OCI-LY1 (cell line): ENCODE results near the gene KRTAP10-5.

ENCODE experiments used
- H2AFZ ChIP-seq: fragments of 200-600 bp; sonication (generic), shearing (Covaris generic); 2 replicates; pipeline ENCODE4 v1.6.0; 2014; ENCODE audit warnings: antibody characterized with exemption, mild to moderate bottlenecking, low read length
- H3F3A ChIP-seq: fragments of 200-600 bp; sonication (generic), shearing (Covaris generic); 2 replicates; pipeline ENCODE4 v1.6.0; 2014; ENCODE audit warnings: mild to moderate bottlenecking, antibody characterized with exemption, low read length, moderate library complexity; ENCODE audit not compliant: insufficient read depth
- H3K27ac ChIP-seq: fragments of 200-600 bp; sonication (generic); 2 replicates; pipeline ENCODE4 v1.5.1; 2014; ENCODE audit warnings: low read length, mixed run types, mild to moderate bottlenecking, low read depth; ENCODE audit not compliant: poor library complexity, severe bottlenecking
- H3K27me3 ChIP-seq: fragments of 200-600 bp; sonication (generic); 2 replicates; pipeline ENCODE4 v1.6.0; 2014; ENCODE audit warnings: antibody characterized with exemption, mild to moderate bottlenecking, low read length, moderate library complexity; ENCODE audit not compliant: insufficient read depth
- H3K36me3 ChIP-seq: fragments of 200-600 bp; sonication (generic); 2 replicates; pipeline ENCODE4 v1.6.1; 2014; ENCODE audit warnings: mild to moderate bottlenecking, antibody characterized with exemption, low read length, moderate library complexity, mixed read lengths; ENCODE audit not compliant: insufficient read depth
- H3K4me1 ChIP-seq: fragments of 200-600 bp; sonication (generic); 2 replicates; pipeline ENCODE4 v1.5.1; 2014; ENCODE audit warnings: mild to moderate bottlenecking, low read length, moderate library complexity; ENCODE audit not compliant: insufficient read depth, severe bottlenecking
- H3K4me2 ChIP-seq: fragments of 200-600 bp; sonication (generic), shearing (Covaris generic); 2 replicates; pipeline ENCODE4 v1.6.1; 2014; ENCODE audit warnings: low read length
- H3K4me3 ChIP-seq: fragments of 200-600 bp; sonication (generic); 2 replicates; pipeline ENCODE4 v1.5.1; 2014; ENCODE audit warnings: low read length, low read depth, mild to moderate bottlenecking, mixed read lengths; ENCODE audit not compliant: poor library complexity, severe bottlenecking
- H3K79me2 ChIP-seq: fragments of 200-600 bp; shearing (Covaris generic); 2 replicates; pipeline ENCODE4 v1.6.1; 2016; ENCODE audit warnings: mixed run types, low read length, mixed read lengths; ENCODE audit not compliant: insufficient read depth
- H3K9ac ChIP-seq: fragments of 200-600 bp; sonication (generic), shearing (Covaris generic); 2 replicates; pipeline ENCODE4 v1.6.1; 2014; ENCODE audit warnings: mild to moderate bottlenecking, low read length, mixed read lengths
- H3K9me2 ChIP-seq: fragments of 200-600 bp; sonication (generic), shearing (Covaris generic); 2 replicates; pipeline ENCODE4 v1.6.1; 2014; ENCODE audit warnings: low read depth, mild to moderate bottlenecking, low read length, mixed read lengths
- H3K9me3 ChIP-seq: fragments of 200-600 bp; shearing (Covaris generic); 2 replicates; pipeline ENCODE4 v1.6.1; 2014; ENCODE audit warnings: low read length, mixed read lengths
- H4K20me1 ChIP-seq: fragments of 200-600 bp; sonication (generic), shearing (Covaris generic); 2 replicates; pipeline ENCODE4 v1.6.0; 2016; ENCODE audit warnings: mild to moderate bottlenecking, low read length; ENCODE audit not compliant: insufficient read depth
- CTCF ChIP-seq: fragments of 200-600 bp; sonication (generic), shearing (Covaris generic); IDR thresholded peaks from 2 replicates; pipeline ENCODE4 v1.5.1; 2017; ENCODE audit warnings: mild to moderate bottlenecking, antibody characterized with exemption, low read length, moderate library complexity, mixed read lengths
- EZH2 ChIP-seq: fragments of 200-600 bp; sonication (generic), shearing (Covaris generic); IDR thresholded peaks from 2 replicates; pipeline ENCODE4 v1.8.0; 2017; ENCODE audit warnings: borderline replicate concordance, mixed run types, mild to moderate bottlenecking, antibody characterized with exemption, low read length, moderate library complexity, mixed read lengths

Gene KRTAP10-5

GRCh38 chr21:44529503-44530125 is 50.8 kb downstream of the KRTAP10-5 start:
- H3K9me3 ChIP-seq = no peaks in the 10 kb centered on the region
- H3F3A ChIP-seq = no peaks in the 10 kb centered on the region
- H3K9ac ChIP-seq = no peak overlapping the region
- no peak overlapping the region for H3K4me2 ChIP-seq
- H3K27ac ChIP-seq = no peak overlapping the region
- no peak overlapping the region for H3K4me3 ChIP-seq
- H3K27me3 ChIP-seq = no peaks in the 10 kb centered on the region
- H3K36me3 ChIP-seq = no peaks in the 10 kb centered on the region
- H3K9me2 ChIP-seq = no peaks in the 10 kb centered on the region
- H3K79me2 ChIP-seq = no peaks in the 10 kb centered on the region
- H3K4me1 ChIP-seq = no peaks in the 10 kb centered on the region
- no peak for TF ChIP-seq CTCF
- no peak for TF ChIP-seq EZH2
- H4K20me1 ChIP-seq = no peaks in the 10 kb centered on the region
- no peak overlapping the region for H2AFZ ChIP-seq
